ENCODE data around the gene CCDC85B. TPM values are rescaled to one million over a fixed set of nuclear protein-coding genes. Genes with fewer than 3 reads are reported as not detected.
"Not testable (repeated sequence)": the region's sequence is repeated elsewhere in the genome, so short reads cannot be mapped to it uniquely, and the experiment has no call there.

CCDC85B gene
- total RNA-seq, 1 experiment from 2014 or later, result 14.7 TPM

GRCh38 chr11:65891219-65892136 lies 1.0 kb downstream of the CCDC85B start:
- BruUV-seq (replicated peaks), result TSS peak; percentile 50
- Mint-ChIP-seq H3K9me3 (ENCODE audit: unreplicated experiment) (no peaks in the 10 kb centered on the region), H3K27me3 (ENCODE audit: insufficient read depth, unreplicated experiment) (no peaks in the 10 kb centered on the region), H3K4me3 (ENCODE audit: unreplicated experiment) (peak overlapping the region; percentile 82), H3K4me1 (ENCODE audit: low read depth, unreplicated experiment) (peaks cover 27% of the 10 kb centered on the region), H3K36me3 (ENCODE audit: insufficient read depth, unreplicated experiment) (peaks cover 35% of the 10 kb centered on the region), H3K27ac (ENCODE audit: unreplicated experiment) (no peak overlapping the region)
- Histone ChIP-seq H3K9me3 (no peaks in the 10 kb centered on the region), H3K4me1 (peaks cover 26% of the 10 kb centered on the region), H3K36me3 (ENCODE audit: control insufficient read depth, insufficient read depth, low read length) (no peaks in the 10 kb centered on the region), H3K27me3 (replicated peaks; ENCODE audit: control insufficient read depth, insufficient read depth, low read length) (no peaks in the 10 kb centered on the region), H3K4me3 (ENCODE audit: low read depth, low read length) (peak overlapping the region; percentile 81)
- ChIA-PET POLR2A (interaction anchor here (0.6 to 2.5 kb wide), 11 partner anchors 8 to 725 kb away, joined by 3 to 33 read pairs (median 4); partner anchors contain the start of genes BANF1, CFL1, EIF1AD and FOSL1), CTCF (interaction anchor here (0.6 to 7.8 kb wide), 23 partner anchors 9 to 421 kb away, joined by 3 to 241 read pairs (median 5); partner anchors contain the start of genes BANF1, CFL1, EIF1AD and FOSL1)
- no peak for DNase-seq
- intact Hi-C loops (cut with micrococcal nuclease; ENCODE audit: unreplicated experiment), result loop anchor here (2.0 kb wide), 2 partner anchors 27 to 69 kb away; partner anchors contain the start of genes C11orf68, DRAP1 and SART1
- TF ChIP-seq CTCF (IDR thresholded peaks at IDR 0.05; ENCODE audit: insufficient read depth in 1 of 2, low read depth in 1 of 2, low read length in 1 of 2, severe bottlenecking in 1 of 2, unreplicated experiment in 1 of 2), result no peak

GRCh38 chr11:65892137-65892540 lies 1.7 kb downstream of the CCDC85B start:
- H3K4me3 ChIP-seq (ENCODE audit: low read depth, low read length); H3K9me3 ChIP-seq; intact Hi-C loops (cut with micrococcal nuclease; ENCODE audit: unreplicated experiment); H3K9me3 Mint-ChIP-seq (ENCODE audit: unreplicated experiment); DNase-seq; H3K36me3 ChIP-seq (ENCODE audit: control insufficient read depth, insufficient read depth, low read length); BruUV-seq (replicated peaks); H3K27me3 Mint-ChIP-seq (ENCODE audit: insufficient read depth, unreplicated experiment); H3K27me3 ChIP-seq (replicated peaks; ENCODE audit: control insufficient read depth, insufficient read depth, low read length); H3K27ac Mint-ChIP-seq (ENCODE audit: unreplicated experiment); CTCF ChIA-PET: not testable (repeated sequence)
- POLR2A ChIA-PET, result interaction anchor here (2.5 kb wide), 1 partner anchor 7 kb away, joined by 27 read pairs; the partner anchor contains the start of gene FOSL1
- Mint-ChIP-seq H3K36me3 (ENCODE audit: insufficient read depth, unreplicated experiment) (peaks cover 35% of the 10 kb centered on the region), H3K4me3 (ENCODE audit: unreplicated experiment) (peak overlapping the region; percentile 82), H3K4me1 (ENCODE audit: low read depth, unreplicated experiment) (peaks cover 21% of the 10 kb centered on the region)
- peaks cover 21% of the 10 kb centered on the region for H3K4me1 ChIP-seq

DNA sequence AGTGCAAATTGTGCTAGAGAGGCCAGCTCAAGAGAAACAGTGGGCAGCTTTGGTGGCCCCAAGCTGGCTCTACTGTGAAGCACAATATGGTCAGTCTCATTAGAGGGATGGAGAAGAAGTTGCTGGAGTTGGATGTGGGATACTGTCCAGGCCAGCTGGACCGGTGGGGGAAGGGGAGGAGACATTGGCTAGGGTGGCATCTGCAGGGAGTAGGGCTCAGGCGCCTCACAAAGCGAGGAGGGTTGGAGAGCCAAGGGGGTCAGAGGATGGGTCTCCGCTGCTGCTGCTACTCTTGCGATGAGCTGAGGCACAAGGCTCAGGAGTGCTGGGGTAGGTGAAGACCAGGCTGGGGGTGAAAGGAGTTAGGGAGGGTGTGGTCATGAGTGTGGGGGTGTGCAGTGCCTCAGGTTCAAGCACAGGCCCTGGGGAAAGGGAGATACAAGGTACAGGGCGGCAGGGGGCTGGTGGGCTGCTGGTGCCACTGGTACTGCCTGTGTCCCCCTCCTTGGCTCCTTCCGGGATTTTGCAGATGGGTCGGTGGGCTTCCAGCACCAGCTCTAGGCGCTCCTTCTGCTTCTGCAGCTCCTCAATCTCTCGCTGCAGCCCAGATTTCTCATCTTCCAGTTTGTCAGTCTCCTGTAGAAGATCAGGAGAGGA lies 2.3 kb downstream of the CCDC85B start:
- Mint-ChIP-seq H3K4me1 (ENCODE audit: low read depth, unreplicated experiment) (peaks cover 21% of the 10 kb centered on the region), H3K36me3 (ENCODE audit: insufficient read depth, unreplicated experiment) (peaks cover 30% of the 10 kb centered on the region), H3K9me3 (ENCODE audit: unreplicated experiment) (no peaks in the 10 kb centered on the region), H3K27ac (ENCODE audit: unreplicated experiment) (no peak overlapping the region), H3K4me3 (ENCODE audit: unreplicated experiment) (no peak overlapping the region), H3K27me3 (ENCODE audit: insufficient read depth, unreplicated experiment) (no peaks in the 10 kb centered on the region)
- no peaks in the 10 kb centered on the region for H3K36me3 ChIP-seq (ENCODE audit: control insufficient read depth, insufficient read depth, low read length)
- intact Hi-C loops (cut with micrococcal nuclease; ENCODE audit: unreplicated experiment), result no loop called here
- BruUV-seq (replicated peaks), result no TSS peak
- ChIA-PET CTCF (no interaction called here), POLR2A (no interaction called here)
- no peaks in the 10 kb centered on the region for H3K9me3 ChIP-seq
- H3K4me3 ChIP-seq (ENCODE audit: low read depth, low read length), result no peak overlapping the region
- TF ChIP-seq CTCF (IDR thresholded peaks at IDR 0.05; ENCODE audit: insufficient read depth in 1 of 2, low read depth in 1 of 2, low read length in 1 of 2, severe bottlenecking in 1 of 2, unreplicated experiment in 1 of 2), result no peak
- H3K4me1 ChIP-seq, result peaks cover 18% of the 10 kb centered on the region
- no peaks in the 10 kb centered on the region for H3K27me3 ChIP-seq (replicated peaks; ENCODE audit: control insufficient read depth, insufficient read depth, low read length)
- no peak for DNase-seq

Measured in Caco-2 (cell line).